ENCODE results near the gene OXCT2. TPM values are rescaled to one million over a fixed set of nuclear protein-coding genes. Genes with fewer than 3 reads are reported as not detected.
"Not testable (repeated sequence)": the region's sequence is repeated elsewhere in the genome, so short reads cannot be mapped to it uniquely, and the experiment has no call there.

OXCT2 gene
- polyA plus RNA-seq, 1 donor (not counting 4 experiments of a cell fraction or from before 2014, with no cell fraction given): not detected

GRCh38 chr1:39786303-39787107, 15.4 kb upstream of the OXCT2 start:
- H3K9ac ChIP-seq (ENCODE audit: control insufficient read depth, extremely low read depth, insufficient read depth, low read length); H3K9me3 ChIP-seq (ENCODE audit: control insufficient read depth, low read depth, low read length); H3K4me3 ChIP-seq (ENCODE audit: control insufficient read depth in 2 of 3, extremely low read depth in 1 of 3, insufficient read depth in 2 of 3, low read depth in 1 of 3, low read length in 3 of 3); H2AFZ ChIP-seq (ENCODE audit: control insufficient read depth, low read length); H3K9me1 ChIP-seq (ENCODE audit: control insufficient read depth, extremely low read depth, insufficient read depth, low read length); H3K36me3 ChIP-seq (ENCODE audit: control insufficient read depth in 2 of 2, extremely low read depth in 1 of 2, insufficient read depth in 2 of 2, low read length in 2 of 2); dilution Hi-C loops (cut with MboI; ENCODE audit: extremely low pct_ligation_motif_present, low sequenced_read_pairs); FAIRE-seq; H3K27ac ChIP-seq (ENCODE audit: control insufficient read depth, insufficient read depth, low read length); DNase-seq (ENCODE audit: low read depth, low spot score); H3K4me2 ChIP-seq (ENCODE audit: control insufficient read depth, extremely low read depth, insufficient read depth, low read depth, low read length); H3K79me2 ChIP-seq (ENCODE audit: control insufficient read depth, insufficient read depth, low read length); H3K4me1 ChIP-seq (ENCODE audit: control insufficient read depth, extremely low read depth, insufficient read depth, low read length); H4K20me1 ChIP-seq (ENCODE audit: control insufficient read depth, extremely low read depth, insufficient read depth, low read length): not testable (repeated sequence)
- H3K27me3 ChIP-seq (ENCODE audit: control insufficient read depth, extremely low read depth, insufficient read depth, low read length): peaks cover 22% of the 10 kb centered on the region

- H3K4me1 ChIP-seq (ENCODE audit: control insufficient read depth, extremely low read depth, insufficient read depth, low read length); FAIRE-seq; H2AFZ ChIP-seq (ENCODE audit: control insufficient read depth, low read length); H3K4me2 ChIP-seq (ENCODE audit: control insufficient read depth, extremely low read depth, insufficient read depth, low read depth, low read length); H3K27ac ChIP-seq (ENCODE audit: control insufficient read depth, insufficient read depth, low read length); H3K9ac ChIP-seq (ENCODE audit: control insufficient read depth, extremely low read depth, insufficient read depth, low read length); DNase-seq (ENCODE audit: low read depth, low spot score); H4K20me1 ChIP-seq (ENCODE audit: control insufficient read depth, extremely low read depth, insufficient read depth, low read length); H3K9me3 ChIP-seq (ENCODE audit: control insufficient read depth, low read depth, low read length); H3K4me3 ChIP-seq (ENCODE audit: control insufficient read depth in 2 of 3, extremely low read depth in 1 of 3, insufficient read depth in 2 of 3, low read depth in 1 of 3, low read length in 3 of 3); H3K9me1 ChIP-seq (ENCODE audit: control insufficient read depth, extremely low read depth, insufficient read depth, low read length); H3K36me3 ChIP-seq (ENCODE audit: control insufficient read depth in 2 of 2, extremely low read depth in 1 of 2, insufficient read depth in 2 of 2, low read length in 2 of 2); dilution Hi-C loops (cut with MboI; ENCODE audit: extremely low pct_ligation_motif_present, low sequenced_read_pairs); H3K79me2 ChIP-seq (ENCODE audit: control insufficient read depth, insufficient read depth, low read length): not testable (repeated sequence)
- H3K27me3 ChIP-seq (ENCODE audit: control insufficient read depth, extremely low read depth, insufficient read depth, low read length): peaks cover 11% of the 10 kb centered on the region
Measured at GRCh38 chr1:39782685-39783084, 11.5 kb upstream of the OXCT2 start.

GRCh38 chr1:39782103-39782502, 11.0 kb upstream of the OXCT2 start:
- no peak for TF ChIP-seq CTCF (optimal IDR thresholded peaks at IDR 0.05 in 1 of 3, IDR thresholded peaks at IDR 0.05 in 1 of 3, conservative IDR thresholded peaks at IDR 0.05 in 1 of 3; ENCODE audit: extremely low read depth in 1 of 3, insufficient read depth in 2 of 3, low read length in 3 of 3)
- TF ChIP-seq EZH2 (IDR thresholded peaks at IDR 0.05; ENCODE audit: low read length): no peak
- Histone ChIP-seq H3K9ac (ENCODE audit: control insufficient read depth, extremely low read depth, insufficient read depth, low read length) (no peak overlapping the region), H3K27me3 (ENCODE audit: control insufficient read depth, extremely low read depth, insufficient read depth, low read length) (peaks cover 6% of the 10 kb centered on the region), H3K9me1 (ENCODE audit: control insufficient read depth, extremely low read depth, insufficient read depth, low read length) (no peaks in the 10 kb centered on the region), H3K4me1 (ENCODE audit: control insufficient read depth, extremely low read depth, insufficient read depth, low read length) (no peaks in the 10 kb centered on the region), H3K79me2 (ENCODE audit: control insufficient read depth, insufficient read depth, low read length) (no peaks in the 10 kb centered on the region), H3K4me2 (ENCODE audit: control insufficient read depth, extremely low read depth, insufficient read depth, low read depth, low read length) (no peak overlapping the region), H3K36me3 (ENCODE audit: control insufficient read depth in 2 of 2, extremely low read depth in 1 of 2, insufficient read depth in 2 of 2, low read length in 2 of 2) (no peaks in the 10 kb centered on the region), H3K9me3 (ENCODE audit: control insufficient read depth, low read depth, low read length) (no peaks in the 10 kb centered on the region), H3K4me3 (ENCODE audit: control insufficient read depth in 2 of 3, extremely low read depth in 1 of 3, insufficient read depth in 2 of 3, low read depth in 1 of 3, low read length in 3 of 3) (no peak overlapping the region), H4K20me1 (ENCODE audit: control insufficient read depth, extremely low read depth, insufficient read depth, low read length) (no peaks in the 10 kb centered on the region), H2AFZ (ENCODE audit: control insufficient read depth, low read length) (no peak overlapping the region), H3K27ac (ENCODE audit: control insufficient read depth, insufficient read depth, low read length) (no peak overlapping the region)
- dilution Hi-C loops (cut with MboI; ENCODE audit: extremely low pct_ligation_motif_present, low sequenced_read_pairs): no loop called here
- no peak for DNase-seq (ENCODE audit: low read depth, low spot score)
- FAIRE-seq: no peak

Data from keratinocyte (primary cell).